Diencephalon (tissue), 1 donor: ENCODE measurements around the gene MPI. TPM values are rescaled to one million over a fixed set of nuclear protein-coding genes. Genes with fewer than 3 reads are reported as not detected.

Experiments used
- small RNA-seq: library from RNA; depleted of rRNA; stranded (forward); fragments of <200 nt; gene quantifications from one replicate; pipeline ENCODE3, GENCODE V24; 2014
- total RNA-seq: library from RNA; depleted of rRNA; stranded (reverse); fragments of >200 nt; gene quantifications from one replicate; pipeline ENCODE4 v1.2.3, GENCODE V29; 2014

Gene MPI, protein sequence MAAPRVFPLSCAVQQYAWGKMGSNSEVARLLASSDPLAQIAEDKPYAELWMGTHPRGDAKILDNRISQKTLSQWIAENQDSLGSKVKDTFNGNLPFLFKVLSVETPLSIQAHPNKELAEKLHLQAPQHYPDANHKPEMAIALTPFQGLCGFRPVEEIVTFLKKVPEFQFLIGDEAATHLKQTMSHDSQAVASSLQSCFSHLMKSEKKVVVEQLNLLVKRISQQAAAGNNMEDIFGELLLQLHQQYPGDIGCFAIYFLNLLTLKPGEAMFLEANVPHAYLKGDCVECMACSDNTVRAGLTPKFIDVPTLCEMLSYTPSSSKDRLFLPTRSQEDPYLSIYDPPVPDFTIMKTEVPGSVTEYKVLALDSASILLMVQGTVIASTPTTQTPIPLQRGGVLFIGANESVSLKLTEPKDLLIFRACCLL
- 38.1 TPM for total RNA-seq

GRCh38 chr15:74889883-74890664, at the start of gene MPI:
Gene MPI (plus strand): TSS chr15:74890042. CDS start chr15:74890074, 32 bp downstream.

GRCh38 chr15:74842581-74843444, 47.0 kb upstream of the MPI start, which contains the start of gene ULK3:
Gene ULK3 (minus strand): TSS chr15:74843156. CDS start chr15:74843105, 51 bp downstream.

GRCh38 chr15:74873036-74873755, 16.6 kb upstream of the MPI start, which contains the start of gene SCAMP2:
Gene SCAMP2 (minus strand): TSS chr15:74873365. CDS start chr15:74873255, 110 bp downstream.

GRCh38 chr15:74906450-74907162, 16.8 kb downstream of the MPI start, which contains the start of gene FAM219B:
Gene FAM219B (minus strand): TSS chr15:74906851. CDS start chr15:74906800, 51 bp downstream.

DNA sequence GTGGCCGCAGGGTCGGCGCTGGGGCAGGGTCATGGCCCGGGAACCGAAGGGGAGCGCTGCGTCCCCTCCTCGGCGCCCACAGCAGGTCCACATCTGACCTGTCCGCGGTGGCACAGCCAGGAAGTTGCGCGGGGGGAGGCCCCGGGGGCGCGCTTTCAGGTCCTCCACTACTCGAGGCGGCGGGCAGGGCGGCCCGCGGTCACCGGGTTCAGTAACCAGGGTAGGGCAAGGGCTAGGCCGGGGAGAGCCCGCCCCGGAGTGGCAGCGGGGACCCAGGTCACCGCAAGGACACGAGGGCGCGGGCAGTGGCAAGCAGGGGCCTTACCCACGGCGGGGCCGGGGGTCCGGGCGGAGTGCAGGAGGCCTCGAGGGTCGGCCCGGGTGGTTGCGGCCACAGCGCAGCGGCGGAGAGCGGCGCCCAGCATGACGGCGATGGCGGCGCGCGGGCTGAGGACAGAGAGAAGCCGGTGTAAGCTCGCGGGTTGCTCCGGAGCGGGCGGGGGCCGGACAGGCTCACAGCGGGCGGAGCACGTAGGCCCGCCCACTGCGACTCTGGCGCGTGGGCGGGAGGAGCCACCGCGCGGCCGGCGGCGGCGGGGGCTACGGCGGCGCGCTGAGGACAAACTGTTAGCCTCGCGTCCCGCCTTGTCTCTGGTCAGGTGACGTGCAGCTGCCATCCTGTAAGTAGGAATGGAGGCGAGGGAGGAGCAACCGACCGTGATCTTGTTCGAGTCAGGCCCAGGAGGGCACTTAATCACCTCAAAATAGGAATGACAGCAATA, 47.9 kb downstream of the MPI start, which contains the start of gene COX5A:
Gene COX5A, minus strand, starts transcription at position 484 of the 782 bp plus-strand sequence. Its CDS starts 59 bp downstream, at position 425.

Small RNAs within 50 kb of the gene (small RNA-seq; reads per million reads assigned to genes)
- 0.56 reads per million, percentile 59 among the genes with 10 or more reads in this experiment for gene MIR6882

Other genes with a start within 250 kb of the MPI start
- gene EDC3, start 194.0 kb upstream of the MPI start, total RNA-seq, result 16.1 TPM
- 0.23 TPM for gene CYP1A1, start 164.5 kb upstream of the MPI start, total RNA-seq
- gene CYP1A2, start 141.2 kb upstream of the MPI start, total RNA-seq, result not detected
- gene CSK, start 108.0 kb upstream of the MPI start, total RNA-seq, result 37.4 TPM
- not detected for gene LMAN1L, start 77.2 kb upstream of the MPI start, total RNA-seq
- gene CPLX3, start 63.4 kb upstream of the MPI start, total RNA-seq, result 0.92 TPM
- 47.5 TPM for gene ULK3, start 46.9 kb upstream of the MPI start, total RNA-seq
- 12.2 TPM for gene SCAMP2, start 16.7 kb upstream of the MPI start, total RNA-seq
- gene FAM219B, start 16.8 kb downstream of the MPI start, total RNA-seq, result 65.5 TPM
- gene COX5A, start 48.0 kb downstream of the MPI start, total RNA-seq, result 91.1 TPM
- 8.1 TPM for gene RPP25, start 66.7 kb downstream of the MPI start, total RNA-seq
- gene SCAMP5, start 105.5 kb downstream of the MPI start, total RNA-seq, result 82.1 TPM
- gene PPCDC, start 133.5 kb downstream of the MPI start, total RNA-seq, result 4.4 TPM